ENCODE data around the gene ZBTB7C. TPM values are rescaled to one million over a fixed set of nuclear protein-coding genes. Genes with fewer than 3 reads are reported as not detected.

Gene ZBTB7C
- total and polyA plus RNA-seq, 2 donors (not counting 1 experiment from before 2014, with no cell fraction given) = not detected

GRCh38 chr18:48244530-48244929 is 164.7 kb downstream of the ZBTB7C start:
- ChIA-PET POLR2A (no interaction called here), CTCF (no interaction called here)
- no peak for ATAC-seq (ENCODE audit: low read depth)
- Histone ChIP-seq H3K79me2 (ENCODE audit: control insufficient read depth, insufficient read depth, low read length) (no peaks in the 10 kb centered on the region), H2AFZ (ENCODE audit: insufficient read depth, low read depth, low read length, poor library complexity, severe bottlenecking) (no peak overlapping the region), H3K9me3 (ENCODE audit: control extremely low read depth in 1 of 3, control insufficient read depth in 2 of 3, insufficient read depth in 1 of 3, low read length in 2 of 3) (peaks cover 0 to 4% (median 1%) of the 10 kb centered on the region in 3 donors), H3K27ac (ENCODE audit: low read length in 2 of 2) (no peak overlapping the region), H3K27me3 (replicated peaks in 1 of 4; ENCODE audit: control extremely low read depth in 1 of 4, control insufficient read depth in 3 of 4, insufficient read depth in 4 of 4, low read length in 3 of 4) (no peaks in the 10 kb centered on the region), H3K4me2 (replicated peaks; ENCODE audit: low read depth, low read length, poor library complexity, severe bottlenecking) (no peak overlapping the region), H4K20me1 (ENCODE audit: control insufficient read depth, insufficient read depth, low read length, poor library complexity, severe bottlenecking) (no peaks in the 10 kb centered on the region), H3K4me3 (ENCODE audit: control extremely low read depth in 1 of 5, extremely low read depth in 1 of 5, insufficient read depth in 1 of 5, low read depth in 2 of 5, low read length in 4 of 5) (no peak overlapping the region), H3K9ac (ENCODE audit: low read length) (no peak overlapping the region), H3K4me1 (ENCODE audit: control insufficient read depth in 2 of 2, insufficient read depth in 2 of 2, low read length in 2 of 2) (no peaks in the 10 kb centered on the region), H3K36me3 (replicated peaks in 1 of 2; ENCODE audit: control extremely low read depth in 1 of 2, control insufficient read depth in 1 of 2, extremely low read depth in 1 of 2, insufficient read depth in 2 of 2, low read length in 1 of 2) (no peaks in the 10 kb centered on the region)
- peaks cover 6% of the 10 kb centered on the region for H3K9me3 Mint-ChIP-seq (ENCODE audit: insufficient read depth)
- H3K4me3 Mint-ChIP-seq = no peak overlapping the region
- TF ChIP-seq CTCF (IDR thresholded peaks at IDR 0.05) (no peak), EZH2 (IDR thresholded peaks at IDR 0.05; ENCODE audit: borderline replicate concordance, insufficient read depth, low read depth, low read length, poor library complexity, severe bottlenecking) (no peak)
- no peak overlapping the region for H3K27ac Mint-ChIP-seq
- peaks cover 12% of the 10 kb centered on the region for H3K27me3 Mint-ChIP-seq
- DNase-seq = no peak
- no peaks in the 10 kb centered on the region for H3K4me1 Mint-ChIP-seq
- intact Hi-C loops (cut with micrococcal nuclease) = no loop called here

- TF ChIP-seq CTCF (IDR thresholded peaks at IDR 0.05) = no peak
- TF ChIP-seq EZH2 (IDR thresholded peaks at IDR 0.05; ENCODE audit: borderline replicate concordance, insufficient read depth, low read depth, low read length, poor library complexity, severe bottlenecking) = no peak
- peaks cover 35% of the 10 kb centered on the region for H3K27me3 Mint-ChIP-seq
Observed at GRCh38 chr18:48238636-48239035, 170.5 kb downstream of the ZBTB7C start.

More at GRCh38 chr18:48238636-48239035, 170.5 kb downstream of the ZBTB7C start:
- Histone ChIP-seq H3K27ac (ENCODE audit: low read length in 2 of 2) (no peak overlapping the region), H3K27me3 (replicated peaks in 1 of 4; ENCODE audit: control extremely low read depth in 1 of 4, control insufficient read depth in 3 of 4, insufficient read depth in 4 of 4, low read length in 3 of 4) (peaks cover 0 to 7% (median 3%) of the 10 kb centered on the region in 4 experiments), H3K9me3 (ENCODE audit: control extremely low read depth in 1 of 3, control insufficient read depth in 2 of 3, insufficient read depth in 1 of 3, low read length in 2 of 3) (peaks cover 0 to 1% (median 0%) of the 10 kb centered on the region in 3 donors), H2AFZ (ENCODE audit: insufficient read depth, low read depth, low read length, poor library complexity, severe bottlenecking) (no peak overlapping the region), H3K4me1 (ENCODE audit: control insufficient read depth in 2 of 2, insufficient read depth in 2 of 2, low read length in 2 of 2) (no peaks in the 10 kb centered on the region), H3K36me3 (replicated peaks in 1 of 2; ENCODE audit: control extremely low read depth in 1 of 2, control insufficient read depth in 1 of 2, extremely low read depth in 1 of 2, insufficient read depth in 2 of 2, low read length in 1 of 2) (no peaks in the 10 kb centered on the region), H3K4me2 (replicated peaks; ENCODE audit: low read depth, low read length, poor library complexity, severe bottlenecking) (no peak overlapping the region), H4K20me1 (ENCODE audit: control insufficient read depth, insufficient read depth, low read length, poor library complexity, severe bottlenecking) (no peaks in the 10 kb centered on the region), H3K4me3 (ENCODE audit: control extremely low read depth in 1 of 5, extremely low read depth in 1 of 5, insufficient read depth in 1 of 5, low read depth in 2 of 5, low read length in 4 of 5) (no peak overlapping the region), H3K9ac (ENCODE audit: low read length) (no peak overlapping the region), H3K79me2 (ENCODE audit: control insufficient read depth, insufficient read depth, low read length) (no peaks in the 10 kb centered on the region)
- no peak for ATAC-seq (ENCODE audit: low read depth)
- Mint-ChIP-seq H3K4me1 (no peaks in the 10 kb centered on the region), H3K4me3 (no peak overlapping the region), H3K27ac (no peak overlapping the region), H3K9me3 (ENCODE audit: insufficient read depth) (peaks cover 10% of the 10 kb centered on the region)
- POLR2A ChIA-PET = no interaction called here
- CTCF ChIA-PET = no interaction called here
- 50% methylated on average over 3 of the region's 3 CpGs for WGBS (ENCODE audit: insufficient coverage)
- DNase-seq = no peak
- intact Hi-C loops (cut with micrococcal nuclease) = no loop called here

All from B cell (primary cell).